OCI-LY1 (cell line): Measurements from ENCODE around the gene OVCH1.

Experiments used
- H2AFZ ChIP-seq: fragments of 200-600 bp; sonication (generic), shearing (Covaris generic); 2 replicates; pipeline ENCODE4 v1.6.0; 2014; ENCODE audit warnings: antibody characterized with exemption, mild to moderate bottlenecking, low read length
- H3F3A ChIP-seq: fragments of 200-600 bp; sonication (generic), shearing (Covaris generic); 2 replicates; pipeline ENCODE4 v1.6.0; 2014; ENCODE audit warnings: mild to moderate bottlenecking, antibody characterized with exemption, low read length, moderate library complexity; ENCODE audit not compliant: insufficient read depth
- H3K27ac ChIP-seq: fragments of 200-600 bp; sonication (generic); 2 replicates; pipeline ENCODE4 v1.5.1; 2014; ENCODE audit warnings: low read length, mixed run types, mild to moderate bottlenecking, low read depth; ENCODE audit not compliant: poor library complexity, severe bottlenecking
- H3K27me3 ChIP-seq: fragments of 200-600 bp; sonication (generic); 2 replicates; pipeline ENCODE4 v1.6.0; 2014; ENCODE audit warnings: antibody characterized with exemption, mild to moderate bottlenecking, low read length, moderate library complexity; ENCODE audit not compliant: insufficient read depth
- H3K36me3 ChIP-seq: fragments of 200-600 bp; sonication (generic); 2 replicates; pipeline ENCODE4 v1.6.1; 2014; ENCODE audit warnings: mild to moderate bottlenecking, antibody characterized with exemption, low read length, moderate library complexity, mixed read lengths; ENCODE audit not compliant: insufficient read depth
- H3K4me1 ChIP-seq: fragments of 200-600 bp; sonication (generic); 2 replicates; pipeline ENCODE4 v1.5.1; 2014; ENCODE audit warnings: mild to moderate bottlenecking, low read length, moderate library complexity; ENCODE audit not compliant: insufficient read depth, severe bottlenecking
- H3K4me2 ChIP-seq: fragments of 200-600 bp; sonication (generic), shearing (Covaris generic); 2 replicates; pipeline ENCODE4 v1.6.1; 2014; ENCODE audit warnings: low read length
- H3K4me3 ChIP-seq: fragments of 200-600 bp; sonication (generic); 2 replicates; pipeline ENCODE4 v1.5.1; 2014; ENCODE audit warnings: low read length, low read depth, mild to moderate bottlenecking, mixed read lengths; ENCODE audit not compliant: poor library complexity, severe bottlenecking
- H3K79me2 ChIP-seq: fragments of 200-600 bp; shearing (Covaris generic); 2 replicates; pipeline ENCODE4 v1.6.1; 2016; ENCODE audit warnings: mixed run types, low read length, mixed read lengths; ENCODE audit not compliant: insufficient read depth
- H3K9ac ChIP-seq: fragments of 200-600 bp; sonication (generic), shearing (Covaris generic); 2 replicates; pipeline ENCODE4 v1.6.1; 2014; ENCODE audit warnings: mild to moderate bottlenecking, low read length, mixed read lengths
- H3K9me2 ChIP-seq: fragments of 200-600 bp; sonication (generic), shearing (Covaris generic); 2 replicates; pipeline ENCODE4 v1.6.1; 2014; ENCODE audit warnings: low read depth, mild to moderate bottlenecking, low read length, mixed read lengths
- H3K9me3 ChIP-seq: fragments of 200-600 bp; shearing (Covaris generic); 2 replicates; pipeline ENCODE4 v1.6.1; 2014; ENCODE audit warnings: low read length, mixed read lengths
- H4K20me1 ChIP-seq: fragments of 200-600 bp; sonication (generic), shearing (Covaris generic); 2 replicates; pipeline ENCODE4 v1.6.0; 2016; ENCODE audit warnings: mild to moderate bottlenecking, low read length; ENCODE audit not compliant: insufficient read depth
- EZH2 ChIP-seq: fragments of 200-600 bp; sonication (generic), shearing (Covaris generic); IDR thresholded peaks from 2 replicates; pipeline ENCODE4 v1.8.0; 2017; ENCODE audit warnings: borderline replicate concordance, mixed run types, mild to moderate bottlenecking, antibody characterized with exemption, low read length, moderate library complexity, mixed read lengths
- TF ChIP-seq, protein P1 (sequence below): fragments of 200-600 bp; sonication (generic), shearing (Covaris generic); IDR thresholded peaks from 2 replicates; pipeline ENCODE4 v1.5.1; 2017; ENCODE audit warnings: mild to moderate bottlenecking, antibody characterized with exemption, low read length, moderate library complexity, mixed read lengths

The OVCH1 gene

DNA sequence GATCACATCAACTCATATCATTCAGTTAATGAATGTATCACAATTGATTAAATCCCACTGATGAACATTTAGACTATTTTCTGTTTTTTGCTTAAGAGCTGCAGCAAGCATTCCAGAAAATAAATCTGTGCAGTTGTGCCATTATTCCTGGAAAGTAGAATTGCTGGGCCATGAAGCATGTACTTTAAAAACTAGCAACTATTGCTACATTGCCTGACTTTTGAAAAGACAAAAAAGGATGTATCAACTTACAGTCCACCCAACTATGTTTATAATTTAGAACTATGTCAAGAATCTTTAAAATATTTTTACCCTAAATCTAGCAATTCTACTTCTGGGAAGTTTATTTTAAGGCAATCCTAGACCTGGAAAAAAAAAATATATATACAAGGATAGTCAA lies 83.1 kb downstream of the OVCH1 start:
- Histone ChIP-seq H3K27me3 (no peaks in the 10 kb centered on the region), H3K4me3 (no peak overlapping the region), H2AFZ (no peak overlapping the region), H3K9me2 (no peaks in the 10 kb centered on the region), H3K4me1 (no peaks in the 10 kb centered on the region), H3K9me3 (no peaks in the 10 kb centered on the region), H3K36me3 (no peaks in the 10 kb centered on the region), H3K9ac (no peak overlapping the region), H3K4me2 (no peak overlapping the region), H4K20me1 (no peaks in the 10 kb centered on the region), H3F3A (no peaks in the 10 kb centered on the region), H3K27ac (no peak overlapping the region), H3K79me2 (no peaks in the 10 kb centered on the region)
- TF ChIP-seq, protein P1, sequence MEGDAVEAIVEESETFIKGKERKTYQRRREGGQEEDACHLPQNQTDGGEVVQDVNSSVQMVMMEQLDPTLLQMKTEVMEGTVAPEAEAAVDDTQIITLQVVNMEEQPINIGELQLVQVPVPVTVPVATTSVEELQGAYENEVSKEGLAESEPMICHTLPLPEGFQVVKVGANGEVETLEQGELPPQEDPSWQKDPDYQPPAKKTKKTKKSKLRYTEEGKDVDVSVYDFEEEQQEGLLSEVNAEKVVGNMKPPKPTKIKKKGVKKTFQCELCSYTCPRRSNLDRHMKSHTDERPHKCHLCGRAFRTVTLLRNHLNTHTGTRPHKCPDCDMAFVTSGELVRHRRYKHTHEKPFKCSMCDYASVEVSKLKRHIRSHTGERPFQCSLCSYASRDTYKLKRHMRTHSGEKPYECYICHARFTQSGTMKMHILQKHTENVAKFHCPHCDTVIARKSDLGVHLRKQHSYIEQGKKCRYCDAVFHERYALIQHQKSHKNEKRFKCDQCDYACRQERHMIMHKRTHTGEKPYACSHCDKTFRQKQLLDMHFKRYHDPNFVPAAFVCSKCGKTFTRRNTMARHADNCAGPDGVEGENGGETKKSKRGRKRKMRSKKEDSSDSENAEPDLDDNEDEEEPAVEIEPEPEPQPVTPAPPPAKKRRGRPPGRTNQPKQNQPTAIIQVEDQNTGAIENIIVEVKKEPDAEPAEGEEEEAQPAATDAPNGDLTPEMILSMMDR = no peak
- no peak for TF ChIP-seq EZH2

DNA sequence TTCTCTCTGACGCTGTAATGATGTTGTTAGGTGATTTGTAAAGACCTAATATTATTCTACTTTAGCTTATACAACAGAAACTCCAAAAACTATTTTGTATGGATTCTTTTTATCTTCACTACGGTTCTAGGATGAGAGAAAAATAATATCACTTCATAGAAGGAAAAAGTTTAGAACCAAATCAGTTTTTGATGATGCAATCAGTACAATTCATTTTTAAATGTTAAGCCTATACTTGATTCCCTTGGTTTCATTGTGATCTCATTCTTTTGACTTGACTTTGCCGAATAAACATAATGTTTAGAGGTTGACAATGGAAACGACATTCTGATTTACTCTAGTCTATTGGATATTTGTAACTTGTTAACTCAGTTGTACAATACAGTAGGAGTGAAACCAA lies 91.9 kb downstream of the OVCH1 start:
- Histone ChIP-seq H2AFZ (no peak overlapping the region), H3K4me2 (no peak overlapping the region), H4K20me1 (no peaks in the 10 kb centered on the region), H3K9ac (no peak overlapping the region), H3K4me1 (no peaks in the 10 kb centered on the region), H3K4me3 (no peak overlapping the region), H3K27me3 (no peaks in the 10 kb centered on the region), H3K79me2 (no peaks in the 10 kb centered on the region), H3K9me2 (no peaks in the 10 kb centered on the region), H3K36me3 (no peaks in the 10 kb centered on the region), H3K27ac (no peak overlapping the region), H3K9me3 (no peaks in the 10 kb centered on the region), H3F3A (no peaks in the 10 kb centered on the region)
- TF ChIP-seq EZH2 = no peak
- TF ChIP-seq, protein P1 = no peak

DNA sequence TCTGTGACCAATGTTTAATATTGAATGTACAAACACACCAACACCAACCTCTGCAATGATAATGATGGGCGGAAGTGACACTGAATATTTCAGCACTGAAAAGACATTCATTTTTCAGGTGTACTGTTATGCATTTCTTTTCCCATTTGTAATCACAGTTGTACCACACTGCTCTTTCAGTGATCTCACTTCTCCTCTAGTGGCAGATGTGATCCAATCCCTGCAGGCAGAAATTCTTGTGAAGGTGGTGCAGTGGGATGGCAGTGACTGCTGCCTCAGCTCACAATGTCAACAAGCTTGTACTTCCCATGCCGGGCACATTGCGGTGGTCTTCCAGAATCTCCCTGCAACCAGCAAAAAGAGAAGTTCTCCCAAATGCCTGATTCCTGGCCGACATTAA lies 93.5 kb downstream of the OVCH1 start:
- H4K20me1 ChIP-seq = no peaks in the 10 kb centered on the region
- no peak overlapping the region for H3K4me2 ChIP-seq
- no peaks in the 10 kb centered on the region for H3K9me3 ChIP-seq
- H3K9me2 ChIP-seq = no peaks in the 10 kb centered on the region
- H3K36me3 ChIP-seq = no peaks in the 10 kb centered on the region
- no peak for TF ChIP-seq EZH2
- TF ChIP-seq, protein P1 = no peak
- H2AFZ ChIP-seq = no peak overlapping the region
- H3K27ac ChIP-seq = no peak overlapping the region
- no peaks in the 10 kb centered on the region for H3F3A ChIP-seq
- H3K4me3 ChIP-seq = no peak overlapping the region
- no peaks in the 10 kb centered on the region for H3K4me1 ChIP-seq
- no peaks in the 10 kb centered on the region for H3K79me2 ChIP-seq
- no peaks in the 10 kb centered on the region for H3K27me3 ChIP-seq
- H3K9ac ChIP-seq = no peak overlapping the region
